GM23338 (cell line): ENCODE results near the gene RIT2. TPM values are rescaled to one million over a fixed set of nuclear protein-coding genes. Genes with fewer than 3 reads are reported as not detected.

Source experiments
- ATAC-seq: fragments of 200-7000 bp; cut with Tn5 transposase; 3 replicates; pipeline ENCODE4 v1.9.1; 2020
- DNase-seq: peaks from one replicate; pipeline ENCODE4 v3.0.0-alpha.2; 2015; ENCODE audit warnings: low spot score
- H2AFZ ChIP-seq: fragments of 200-600 bp; sonication (generic); 2 replicates; pipeline ENCODE4 v1.8.0; 2016; ENCODE audit warnings: antibody characterized with exemption, mild to moderate bottlenecking, moderate library complexity
- H3F3A ChIP-seq: fragments of 200-600 bp; sonication (generic); replicated peaks from 2 replicates; pipeline ENCODE4 v1.8.0; 2017; ENCODE audit warnings: antibody characterized with exemption, mixed run types, low read depth
- H3K27ac ChIP-seq: fragments of 200-600 bp; sonication (generic); 2 replicates; pipeline ENCODE4 v1.6.1; 2016; ENCODE audit warnings: low read depth
- H3K27me3 ChIP-seq: fragments of 200-600 bp; sonication (generic); 2 replicates; pipeline ENCODE4 v1.8.0; 2016; ENCODE audit warnings: mild to moderate bottlenecking, mixed run types, moderate library complexity; ENCODE audit not compliant: insufficient read depth
- H3K36me3 ChIP-seq: fragments of 200-600 bp; sonication (generic); 2 replicates; pipeline ENCODE4 v1.8.0; 2016; ENCODE audit warnings: mild to moderate bottlenecking; ENCODE audit not compliant: insufficient read depth
- H3K4me1 ChIP-seq: fragments of 200-600 bp; sonication (generic); 2 replicates; pipeline ENCODE4 v1.8.0; 2016; ENCODE audit warnings: mild to moderate bottlenecking, moderate library complexity; ENCODE audit not compliant: insufficient read depth
- H3K4me2 ChIP-seq: fragments of 200-600 bp; sonication (generic); 2 replicates; pipeline ENCODE4 v1.7.1; 2017; ENCODE audit warnings: mixed run types
- H3K4me3 ChIP-seq: fragments of 200-600 bp; sonication (generic); 2 replicates; pipeline ENCODE4 v1.6.1; 2016; ENCODE audit warnings: mixed run types
- H3K79me2 ChIP-seq: fragments of 200-600 bp; sonication (generic); replicated peaks from 2 replicates; pipeline ENCODE4 v1.8.0; 2017; ENCODE audit warnings: mild to moderate bottlenecking; ENCODE audit not compliant: insufficient read depth
- H3K9me2 ChIP-seq: fragments of 200-600 bp; sonication (generic); 2 replicates; pipeline ENCODE4 v1.8.0; 2017; ENCODE audit not compliant: insufficient read depth
- H4K20me1 ChIP-seq: fragments of 200-600 bp; sonication (generic); replicated peaks from 2 replicates; pipeline ENCODE4 v1.8.0; 2017; ENCODE audit warnings: mild to moderate bottlenecking; ENCODE audit not compliant: insufficient read depth
- H3K27ac Mint-ChIP-seq: 2 replicates; pipeline ENCODE4 v1.8.0; 2020; ENCODE audit warnings: inconsistent platforms, mild to moderate bottlenecking, moderate library complexity, mixed read lengths
- H3K27me3 Mint-ChIP-seq: 3 replicates; pipeline ENCODE4 v1.8.0; 2022; ENCODE audit warnings: low read depth, mild to moderate bottlenecking, moderate library complexity, mixed read lengths, inconsistent platforms; ENCODE audit not compliant: insufficient read depth, poor library complexity
- H3K36me3 Mint-ChIP-seq: 3 replicates; pipeline ENCODE4 v1.8.0; 2021; ENCODE audit warnings: low read depth, mild to moderate bottlenecking, inconsistent platforms, moderate library complexity, mixed read lengths
- H3K4me1 Mint-ChIP-seq: 3 replicates; pipeline ENCODE4 v1.8.0; 2020; ENCODE audit warnings: mild to moderate bottlenecking, inconsistent platforms, mixed read lengths
- H3K4me3 Mint-ChIP-seq: 3 replicates; pipeline ENCODE4 v1.8.0; 2021; ENCODE audit warnings: moderate library complexity, mild to moderate bottlenecking, inconsistent platforms, mixed read lengths
- H3K9me3 Mint-ChIP-seq: 3 replicates; pipeline ENCODE4 v1.8.0; 2020; ENCODE audit warnings: moderate library complexity, mild to moderate bottlenecking, inconsistent platforms, mixed read lengths
- CTCF ChIP-seq, 2 experiments: fragments of 200-600 bp in 1 of 2; sonication (generic) in 1 of 2; conservative IDR thresholded peaks; 2 replicates each; pipeline versions ENCODE4 v1.5.1 to v1.6.1; 2016 to 2017; ENCODE audit warnings: antibody characterized with exemption in 2 of 2, low read depth in 2 of 2, mild to moderate bottlenecking in 2 of 2, moderate library complexity in 1 of 2
- ETS1 ChIP-seq: IDR thresholded peaks from 2 replicates; pipeline ENCODE4 v1.6.1; 2016; ENCODE audit warnings: antibody characterized with exemption
- EZH2 ChIP-seq: fragments of 200-600 bp; sonication (generic); IDR thresholded peaks from one replicate; pipeline ENCODE4 v1.8.0; 2017; ENCODE audit warnings: antibody characterized with exemption, mild to moderate bottlenecking, low read depth; ENCODE audit not compliant: unreplicated experiment
- EZH2phosphoT487 ChIP-seq: fragments of 200-600 bp; sonication (generic); IDR thresholded peaks from one replicate; pipeline ENCODE4 v1.8.1; 2018; ENCODE audit warnings: antibody characterized with exemption; ENCODE audit not compliant: unreplicated experiment
- JUNB ChIP-seq: IDR thresholded peaks from one replicate; pipeline ENCODE4 v1.6.1; 2016; ENCODE audit warnings: antibody characterized with exemption; ENCODE audit not compliant: unreplicated experiment
- NANOG ChIP-seq: IDR thresholded peaks from 2 replicates; pipeline ENCODE4 v1.6.1; 2016; ENCODE audit warnings: antibody characterized with exemption, borderline replicate concordance
- POLR2AphosphoS5 ChIP-seq: IDR thresholded peaks from 2 replicates; pipeline ENCODE4 v1.6.1; 2016; ENCODE audit warnings: antibody characterized with exemption, low read depth
- STAT1 ChIP-seq: IDR thresholded peaks from one replicate; pipeline ENCODE4 v1.6.1; 2016; ENCODE audit warnings: antibody characterized with exemption; ENCODE audit not compliant: unreplicated experiment
- ZNF114 ChIP-seq: fragments of 250-450 bp; sonication (Bioruptor Pico); IDR thresholded peaks from 2 replicates; pipeline ENCODE4 v1.5.0; 2020; ENCODE audit warnings: mild to moderate bottlenecking, moderate library complexity
- ZNF331 ChIP-seq: fragments of 250-450 bp; sonication (Bioruptor Pico); IDR thresholded peaks from 2 replicates; pipeline ENCODE4 v1.5.0; 2020; ENCODE audit warnings: low read depth, mild to moderate bottlenecking, moderate library complexity
- ZNF462 ChIP-seq: fragments of 250-450 bp; sonication (Bioruptor Pico); IDR thresholded peaks from 2 replicates; pipeline ENCODE4 v1.5.0; 2020; ENCODE audit warnings: mild to moderate bottlenecking, moderate library complexity
- polyA plus RNA-seq: library from polyadenylated mRNA; unstranded; fragments of >200 nt; fragmentation: Nextera tagmentation; extraction: Ambion mirVana; gene quantifications from 2 replicates; pipeline ENCODE4 v1.2.1, GENCODE V29; 2016
- total RNA-seq: library from RNA; depleted of rRNA; stranded (reverse); fragments of >200 nt; shearing (Covaris generic); gene quantifications from 2 replicates; pipeline ENCODE4 v1.2.3, GENCODE V29; 2014

Gene RIT2
- total and polyA plus RNA-seq, 2 experiments from 2014 or later, result 1.9 to 8.8 TPM

DNA sequence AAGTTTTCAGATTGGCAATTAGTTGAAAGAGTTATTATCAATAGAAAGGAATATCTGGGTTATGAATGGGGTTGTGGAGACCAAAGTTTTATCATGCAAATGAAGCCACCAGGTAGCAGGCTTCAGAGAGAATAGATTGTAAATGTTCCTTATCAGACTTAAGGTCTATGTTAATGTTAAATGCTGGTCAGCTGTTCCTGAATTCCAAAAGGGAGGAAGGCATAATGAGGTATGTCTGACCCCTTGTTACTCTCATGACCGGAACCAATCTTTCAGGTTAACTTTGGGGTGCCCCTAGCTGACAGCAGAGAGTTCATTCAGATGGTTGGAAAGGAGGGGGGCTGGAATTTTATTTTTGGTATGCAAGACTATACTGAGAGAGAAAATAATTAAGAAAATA, 47.9 kb downstream of the RIT2 start:
- DNase-seq, result peak; percentile 18
- Mint-ChIP-seq H3K9me3 (no peaks in the 10 kb centered on the region), H3K27me3 (no peaks in the 10 kb centered on the region), H3K36me3 (peaks cover 5% of the 10 kb centered on the region; the same call in 2 of the 3 replicates), H3K27ac (peak overlapping the region; percentile 86), H3K4me3 (peak overlapping the region; percentile 22; the same call in 1 of the 3 replicates), H3K4me1 (peaks cover 22% of the 10 kb centered on the region)
- Histone ChIP-seq H3K27me3 (no peaks in the 10 kb centered on the region), H3K4me2 (peak overlapping the region; percentile 48), H3K9me2 (no peaks in the 10 kb centered on the region; the same call in 1 of the 2 replicates), H3K79me2 (no peaks in the 10 kb centered on the region), H4K20me1 (no peaks in the 10 kb centered on the region), H3K4me1 (peaks cover 25% of the 10 kb centered on the region), H3K27ac (no peak overlapping the region), H3K36me3 (no peaks in the 10 kb centered on the region), H2AFZ (no peak overlapping the region), H3K4me3 (no peak overlapping the region), H3F3A (no peaks in the 10 kb centered on the region)
- TF ChIP-seq ZNF114 (CRISPR knock-in tag), result no peak
- TF ChIP-seq ZNF331 (CRISPR knock-in tag), result no peak
- no peak for TF ChIP-seq EZH2
- TF ChIP-seq POLR2AphosphoS5, result no peak
- no peak for TF ChIP-seq JUNB
- TF ChIP-seq STAT1, result no peak
- TF ChIP-seq EZH2phosphoT487, result no peak
- peak; percentile 2; the same call in 1 of the 2 replicates for TF ChIP-seq ZNF462
- TF ChIP-seq CTCF (conservative IDR thresholded peaks at IDR 0.05; ENCODE audit: low read depth in 2 of 2), result no peak
- TF ChIP-seq NANOG, result peak; percentile 38; the same call in 1 of the 2 replicates
- no peak for TF ChIP-seq ETS1
- ATAC-seq, result peak; percentile 27; the same call in 1 of the 3 replicates
